GM12874 (cell line): Measurements from ENCODE around the gene ABCC11.

Experiments
- TF ChIP-seq, protein P1 (sequence below): IDR thresholded peaks from 2 replicates; pipeline ENCODE4 v1.5.1; 2011; ENCODE audit warnings: low read depth, mild to moderate bottlenecking, control low read depth, low read length, moderate library complexity; ENCODE audit not compliant: insufficient read depth

The ABCC11 gene

GRCh38 chr16:48165961-48166578 lies 81.3 kb downstream of the ABCC11 start:
- TF ChIP-seq, protein P1, sequence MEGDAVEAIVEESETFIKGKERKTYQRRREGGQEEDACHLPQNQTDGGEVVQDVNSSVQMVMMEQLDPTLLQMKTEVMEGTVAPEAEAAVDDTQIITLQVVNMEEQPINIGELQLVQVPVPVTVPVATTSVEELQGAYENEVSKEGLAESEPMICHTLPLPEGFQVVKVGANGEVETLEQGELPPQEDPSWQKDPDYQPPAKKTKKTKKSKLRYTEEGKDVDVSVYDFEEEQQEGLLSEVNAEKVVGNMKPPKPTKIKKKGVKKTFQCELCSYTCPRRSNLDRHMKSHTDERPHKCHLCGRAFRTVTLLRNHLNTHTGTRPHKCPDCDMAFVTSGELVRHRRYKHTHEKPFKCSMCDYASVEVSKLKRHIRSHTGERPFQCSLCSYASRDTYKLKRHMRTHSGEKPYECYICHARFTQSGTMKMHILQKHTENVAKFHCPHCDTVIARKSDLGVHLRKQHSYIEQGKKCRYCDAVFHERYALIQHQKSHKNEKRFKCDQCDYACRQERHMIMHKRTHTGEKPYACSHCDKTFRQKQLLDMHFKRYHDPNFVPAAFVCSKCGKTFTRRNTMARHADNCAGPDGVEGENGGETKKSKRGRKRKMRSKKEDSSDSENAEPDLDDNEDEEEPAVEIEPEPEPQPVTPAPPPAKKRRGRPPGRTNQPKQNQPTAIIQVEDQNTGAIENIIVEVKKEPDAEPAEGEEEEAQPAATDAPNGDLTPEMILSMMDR, result no peak

DNA sequence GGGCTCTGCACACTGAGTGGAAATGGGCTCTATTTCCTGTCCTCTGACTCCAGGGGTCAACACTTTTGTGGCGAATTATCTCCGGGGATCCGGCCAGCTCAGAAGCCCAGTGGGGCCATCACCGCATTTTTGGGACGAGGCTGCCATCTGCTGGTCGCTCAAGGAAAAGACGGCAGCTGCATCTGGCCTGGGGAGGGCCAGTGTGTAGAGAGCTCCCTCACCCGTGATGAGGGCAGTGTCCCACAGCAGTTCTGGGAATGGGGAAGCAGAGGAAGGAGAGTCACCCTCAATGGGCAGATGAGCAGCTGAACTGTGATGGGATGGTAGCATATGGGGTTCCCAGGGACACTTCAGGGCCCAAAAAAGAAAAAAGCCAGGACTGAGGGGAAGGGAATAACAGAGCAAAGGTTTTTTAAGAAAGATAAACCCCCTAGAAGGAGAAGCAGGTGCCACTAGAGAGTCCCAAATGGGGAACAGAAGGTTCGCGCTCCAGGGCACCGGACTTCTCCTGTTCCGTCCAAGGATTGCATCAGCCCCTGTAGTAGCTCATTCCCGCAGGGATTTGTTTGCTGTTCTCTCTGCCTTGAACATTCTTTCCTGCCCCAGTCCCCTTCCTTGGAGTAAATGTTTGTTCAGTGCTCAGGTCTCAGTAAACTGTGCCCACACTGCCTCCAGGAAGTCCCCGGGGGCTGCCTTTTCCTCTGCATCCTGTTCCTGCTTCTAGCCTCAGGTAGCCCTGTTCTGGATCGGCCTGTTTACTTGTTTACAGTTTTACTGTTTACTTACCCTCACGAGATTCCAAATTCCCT lies 82.2 kb downstream of the ABCC11 start:
- TF ChIP-seq, protein P1, result peak; percentile 81

GRCh38 chr16:48162839-48163410 lies 84.4 kb downstream of the ABCC11 start:
- TF ChIP-seq, protein P1, result no peak

- TF ChIP-seq, protein P1, result no peak
Measured at GRCh38 chr16:48161906-48162305, 85.4 kb downstream of the ABCC11 start.

DNA sequence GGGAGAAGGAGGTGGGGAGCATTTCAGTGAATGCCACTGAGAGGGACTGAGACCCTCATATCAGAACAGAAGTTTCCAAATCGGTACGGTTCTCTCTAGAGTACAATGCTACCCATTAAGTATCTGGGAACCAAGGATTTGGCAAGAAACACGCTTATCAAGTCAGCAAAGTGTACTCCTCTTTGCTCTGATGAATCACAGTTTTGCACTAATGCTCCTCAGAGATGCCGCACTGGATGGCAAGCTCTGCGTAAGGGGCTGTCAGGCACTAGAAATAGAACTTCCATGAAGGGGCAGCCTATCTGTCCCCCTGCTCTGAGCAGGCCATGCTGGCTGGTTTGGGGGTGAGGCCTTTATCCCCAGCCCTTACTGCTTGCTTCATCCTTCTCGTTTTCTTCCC lies 86.8 kb downstream of the ABCC11 start:
- TF ChIP-seq, protein P1, result no peak

DNA sequence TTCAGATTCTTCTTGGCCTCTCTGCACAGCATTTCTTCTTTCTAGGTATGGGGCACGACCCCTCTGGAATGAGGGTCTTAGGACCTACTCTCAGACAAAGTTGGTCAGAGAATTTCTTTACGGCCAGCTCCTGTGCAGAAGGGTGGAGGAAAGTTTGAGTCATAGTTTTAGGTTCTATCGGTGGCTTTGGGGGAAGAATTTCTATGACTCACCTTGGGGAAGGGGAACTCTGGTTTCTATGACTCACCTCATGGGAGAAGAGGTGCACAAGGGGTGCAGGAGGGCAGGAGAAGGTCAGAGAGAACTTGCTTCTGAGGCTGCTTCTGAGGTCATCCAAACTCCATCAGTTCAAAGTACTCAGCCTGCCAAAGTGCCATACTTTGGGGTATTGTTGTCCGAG lies 89.0 kb downstream of the ABCC11 start:
- TF ChIP-seq, protein P1, result no peak

- TF ChIP-seq, protein P1, result no peak
Measured at GRCh38 chr16:48157794-48158193, 89.5 kb downstream of the ABCC11 start.
